Measurements from ENCODE around the gene DRC1. TPM values are rescaled to one million over a fixed set of nuclear protein-coding genes. Genes with fewer than 3 reads are reported as not detected.

DRC1 gene
- total and polyA plus RNA-seq, 5 donors from 2014 or later: not detected

DNA sequence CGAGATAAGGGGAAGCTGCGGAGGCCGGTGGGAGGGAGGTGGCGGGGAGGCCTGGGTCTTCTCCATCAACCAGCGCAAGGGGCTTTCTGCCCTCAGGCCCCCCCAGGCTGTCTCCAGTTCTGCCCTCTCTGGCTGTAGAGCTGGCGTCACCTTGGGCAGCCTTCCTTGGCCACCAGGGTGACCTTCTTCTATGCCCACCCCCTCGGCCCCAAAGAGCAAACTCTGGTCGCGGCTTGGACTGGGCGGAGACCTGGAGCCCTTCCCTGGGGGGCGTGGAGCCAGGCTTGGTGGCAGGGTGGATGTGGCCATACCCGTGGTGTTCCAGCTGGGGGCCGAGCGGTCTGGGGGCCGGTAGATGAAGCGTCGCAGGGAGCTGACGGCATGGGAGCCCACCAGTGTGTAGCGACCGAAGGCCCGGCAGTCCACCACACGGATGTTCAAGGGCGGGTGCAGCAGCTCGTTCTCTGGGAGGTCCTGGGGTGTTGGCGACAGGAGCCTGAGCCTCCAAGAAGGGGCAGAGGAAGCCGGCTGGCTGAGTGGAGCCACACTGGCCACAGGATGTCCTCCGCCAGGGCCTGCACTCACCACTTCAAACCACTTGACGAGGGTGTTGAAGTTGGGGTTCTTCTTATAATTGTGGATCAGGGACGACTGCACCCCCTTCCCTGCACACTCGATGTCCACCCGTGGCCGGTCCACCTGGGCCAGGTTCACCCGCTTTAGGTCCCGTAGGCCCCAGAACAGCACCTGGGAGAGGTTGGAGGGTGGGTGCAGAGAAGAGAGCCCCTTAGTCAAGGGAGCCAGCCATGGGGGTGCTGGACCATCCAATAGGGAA, 71.3 kb downstream of the DRC1 start:
- Histone ChIP-seq H3K36me3 (ENCODE audit: control insufficient read depth, insufficient read depth, low read length) (no peaks in the 10 kb centered on the region), H3K9me3 (ENCODE audit: control insufficient read depth in 2 of 2, low read length in 2 of 2) (peaks cover 4 to 10% of the 10 kb centered on the region in 2 experiments), H3K27ac (ENCODE audit: insufficient read depth, low read length, poor library complexity, severe bottlenecking) (no peak overlapping the region), H3K4me3 (ENCODE audit: low read depth, low read length) (no peak overlapping the region), H3K4me1 (ENCODE audit: control insufficient read depth, insufficient read depth, low read length, poor library complexity, severe bottlenecking) (no peaks in the 10 kb centered on the region), H3K27me3 (ENCODE audit: control insufficient read depth, insufficient read depth, low read length) (no peaks in the 10 kb centered on the region)
- DNase-seq (no peak), ATAC-seq (ENCODE audit: low read depth in 2 of 2) (no peak)
- Mint-ChIP-seq H3K4me3 (no peak overlapping the region), H3K27ac (no peak overlapping the region), H3K27me3 (peaks cover 5% of the 10 kb centered on the region), H3K4me1 (peaks cover 0 to 6% (median 1%) of the 10 kb centered on the region in 4 donors), H3K9me3 (peaks cover 0 to 11% (median 4%) of the 10 kb centered on the region in 7 donors), H3K36me3 (no peaks in the 10 kb centered on the region)

DNA sequence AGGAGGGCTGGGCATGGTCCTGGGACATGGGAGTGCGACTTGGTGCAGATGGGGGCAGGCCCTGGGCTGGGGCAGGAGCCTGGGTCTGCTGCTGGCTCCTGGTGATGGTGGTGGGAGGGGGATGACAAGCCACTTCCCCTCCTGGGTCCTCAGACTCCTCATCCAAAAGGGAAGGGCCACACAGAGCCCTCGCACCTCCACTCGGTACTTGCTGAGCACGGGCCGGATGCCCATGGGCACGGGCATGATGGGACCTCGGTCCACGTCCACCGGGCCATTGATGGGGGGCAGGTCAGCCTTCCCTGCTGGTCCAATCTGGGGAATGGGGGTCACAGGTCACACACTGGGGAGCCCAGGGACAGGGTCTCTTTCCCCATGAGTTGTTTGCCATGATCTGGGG, 72.1 kb downstream of the DRC1 start:
- Mint-ChIP-seq H3K36me3 (no peaks in the 10 kb centered on the region), H3K27me3 (peaks cover 5% of the 10 kb centered on the region), H3K4me3 (no peak overlapping the region), H3K27ac (no peak overlapping the region), H3K4me1 (peaks cover 0 to 6% (median 1%) of the 10 kb centered on the region in 4 donors), H3K9me3 (peaks cover 0 to 11% (median 4%) of the 10 kb centered on the region in 7 donors)
- H3K4me3 ChIP-seq (ENCODE audit: low read depth, low read length): no peak overlapping the region
- no peaks in the 10 kb centered on the region for H3K36me3 ChIP-seq (ENCODE audit: control insufficient read depth, insufficient read depth, low read length)
- H3K9me3 ChIP-seq (ENCODE audit: control insufficient read depth in 2 of 2, low read length in 2 of 2): peaks cover 4 to 10% of the 10 kb centered on the region in 2 experiments
- no peak for DNase-seq
- H3K27ac ChIP-seq (ENCODE audit: insufficient read depth, low read length, poor library complexity, severe bottlenecking): no peak overlapping the region
- no peaks in the 10 kb centered on the region for H3K4me1 ChIP-seq (ENCODE audit: control insufficient read depth, insufficient read depth, low read length, poor library complexity, severe bottlenecking)
- no peak for ATAC-seq (ENCODE audit: low read depth in 2 of 2)
- H3K27me3 ChIP-seq (ENCODE audit: control insufficient read depth, insufficient read depth, low read length): no peaks in the 10 kb centered on the region

DNA sequence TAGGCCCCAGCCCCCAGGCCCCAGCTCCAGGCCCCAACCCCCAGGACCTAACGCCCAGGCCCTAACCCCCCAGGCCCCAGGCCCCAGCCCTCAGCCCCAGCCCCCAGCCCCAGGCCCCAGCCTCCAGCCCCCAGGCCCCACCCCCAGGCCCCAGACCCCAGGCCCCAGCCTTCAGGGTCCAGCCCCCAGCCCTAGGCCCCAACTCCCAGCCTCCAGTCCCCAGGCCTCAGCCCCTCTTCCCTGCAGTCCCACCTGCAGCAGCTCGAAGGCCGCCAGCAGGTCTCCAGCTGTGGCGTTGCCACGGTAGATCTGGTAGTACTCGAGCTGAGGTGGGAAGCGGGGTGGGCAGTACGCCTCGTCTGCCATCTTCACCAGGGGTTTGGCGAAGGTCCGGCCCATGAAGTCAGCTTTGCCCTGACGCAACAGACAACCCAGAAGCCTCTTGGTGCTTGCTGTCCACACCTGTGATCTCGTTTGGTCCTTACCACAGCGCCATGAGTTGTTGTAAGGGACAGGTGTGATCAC, 72.6 kb downstream of the DRC1 start:
- H3K27ac ChIP-seq (ENCODE audit: insufficient read depth, low read length, poor library complexity, severe bottlenecking): no peak overlapping the region
- ATAC-seq (ENCODE audit: low read depth in 2 of 2): no peak
- peaks cover 5% of the 10 kb centered on the region for H3K27me3 Mint-ChIP-seq
- DNase-seq: no peak
- H3K4me3 Mint-ChIP-seq: no peak overlapping the region
- H3K36me3 ChIP-seq (ENCODE audit: control insufficient read depth, insufficient read depth, low read length): no peaks in the 10 kb centered on the region
- peaks cover 1 to 7% of the 10 kb centered on the region in 2 experiments for H3K9me3 ChIP-seq (ENCODE audit: control insufficient read depth in 2 of 2, low read length in 2 of 2)
- H3K4me3 ChIP-seq (ENCODE audit: low read depth, low read length): no peak overlapping the region
- peaks cover 0 to 8% (median 1%) of the 10 kb centered on the region in 7 donors for H3K9me3 Mint-ChIP-seq
- H3K27ac Mint-ChIP-seq: no peak overlapping the region
- no peaks in the 10 kb centered on the region for H3K27me3 ChIP-seq (ENCODE audit: control insufficient read depth, insufficient read depth, low read length)
- H3K4me1 Mint-ChIP-seq: peaks cover 0 to 6% (median 1%) of the 10 kb centered on the region in 4 donors
- H3K4me1 ChIP-seq (ENCODE audit: control insufficient read depth, insufficient read depth, low read length, poor library complexity, severe bottlenecking): no peaks in the 10 kb centered on the region
- H3K36me3 Mint-ChIP-seq: no peaks in the 10 kb centered on the region

DNA sequence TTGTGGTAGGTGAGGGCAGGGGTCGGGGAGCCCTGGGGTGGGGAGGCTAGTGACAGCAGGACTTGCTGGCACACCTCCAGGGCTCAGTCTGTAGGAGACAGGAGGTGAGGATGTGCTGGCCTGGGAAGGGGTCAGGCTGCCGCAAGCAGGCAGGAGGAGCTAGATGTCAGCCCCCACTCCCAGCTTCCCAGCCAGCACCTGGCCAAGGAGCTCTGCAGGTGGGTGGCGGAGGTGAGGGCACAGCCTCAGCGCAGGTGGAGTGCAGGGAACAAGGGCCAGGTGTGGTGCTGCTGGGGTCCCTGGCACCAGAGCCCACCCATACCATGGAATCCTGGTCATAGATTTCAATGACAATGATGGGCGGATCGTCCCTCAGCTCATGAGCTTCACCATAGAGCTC, 73.3 kb downstream of the DRC1 start:
- H3K27me3 ChIP-seq (ENCODE audit: control insufficient read depth, insufficient read depth, low read length): no peaks in the 10 kb centered on the region
- peaks cover 0 to 6% (median 1%) of the 10 kb centered on the region in 4 donors for H3K4me1 Mint-ChIP-seq
- ATAC-seq (ENCODE audit: low read depth in 2 of 2) (no peak), DNase-seq (no peak)
- H3K36me3 Mint-ChIP-seq: no peaks in the 10 kb centered on the region
- H3K27ac ChIP-seq (ENCODE audit: insufficient read depth, low read length, poor library complexity, severe bottlenecking): no peak overlapping the region
- peak overlapping the region in 1 of 4 donors; percentile 19 for H3K4me3 Mint-ChIP-seq
- peaks cover 5% of the 10 kb centered on the region for H3K27me3 Mint-ChIP-seq
- peaks cover 0 to under 1% of the 10 kb centered on the region in 2 experiments for H3K9me3 ChIP-seq (ENCODE audit: control insufficient read depth in 2 of 2, low read length in 2 of 2)
- H3K27ac Mint-ChIP-seq: no peak overlapping the region
- H3K4me1 ChIP-seq (ENCODE audit: control insufficient read depth, insufficient read depth, low read length, poor library complexity, severe bottlenecking): no peaks in the 10 kb centered on the region
- peaks cover 0 to 4% (median 0%) of the 10 kb centered on the region in 7 donors for H3K9me3 Mint-ChIP-seq
- H3K36me3 ChIP-seq (ENCODE audit: control insufficient read depth, insufficient read depth, low read length): no peaks in the 10 kb centered on the region
- no peak overlapping the region for H3K4me3 ChIP-seq (ENCODE audit: low read depth, low read length)

DNA sequence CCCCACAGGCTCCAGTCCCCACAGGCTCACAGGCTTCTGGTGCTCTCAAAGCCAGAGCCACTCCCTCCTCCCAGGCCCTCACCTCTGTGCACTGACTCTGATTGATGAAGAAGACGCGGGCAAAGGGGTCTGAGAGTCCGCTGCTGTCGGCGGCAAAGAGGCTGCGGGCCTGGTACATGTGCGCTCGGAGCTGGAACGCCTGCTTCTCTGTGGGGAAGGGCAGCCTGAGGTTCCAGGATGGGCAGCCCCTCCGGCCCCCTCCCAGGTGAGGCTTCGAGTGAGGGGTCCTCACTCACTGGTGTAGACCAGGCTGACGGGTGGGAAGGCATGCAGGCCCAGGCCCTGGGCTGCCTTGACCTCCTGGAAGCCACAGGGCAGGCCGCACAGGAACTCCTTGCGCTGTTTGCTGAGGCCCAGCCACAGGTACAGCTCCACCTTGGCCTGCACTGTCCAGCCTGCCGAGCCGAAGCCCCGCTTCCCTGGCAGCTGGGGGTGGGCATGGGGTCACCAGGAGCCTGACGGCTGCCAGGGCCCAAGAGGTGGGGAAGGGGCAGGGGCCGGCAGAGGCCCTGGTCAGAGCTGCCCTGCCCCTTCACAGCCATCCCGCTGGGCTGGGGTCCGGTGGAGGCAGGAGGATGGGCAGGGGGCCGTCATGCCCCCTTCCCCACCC, 74.2 kb downstream of the DRC1 start:
- ATAC-seq (ENCODE audit: low read depth in 2 of 2): no peak
- Histone ChIP-seq H3K27me3 (ENCODE audit: control insufficient read depth, insufficient read depth, low read length) (no peaks in the 10 kb centered on the region), H3K36me3 (ENCODE audit: control insufficient read depth, insufficient read depth, low read length) (no peaks in the 10 kb centered on the region), H3K9me3 (ENCODE audit: control insufficient read depth in 2 of 2, low read length in 2 of 2) (no peaks in the 10 kb centered on the region), H3K27ac (ENCODE audit: insufficient read depth, low read length, poor library complexity, severe bottlenecking) (no peak overlapping the region), H3K4me3 (ENCODE audit: low read depth, low read length) (no peak overlapping the region), H3K4me1 (ENCODE audit: control insufficient read depth, insufficient read depth, low read length, poor library complexity, severe bottlenecking) (no peaks in the 10 kb centered on the region)
- no peak for DNase-seq
- no peaks in the 10 kb centered on the region for H3K36me3 Mint-ChIP-seq
- no peak overlapping the region for H3K4me3 Mint-ChIP-seq
- peaks cover 0 to 6% (median 1%) of the 10 kb centered on the region in 4 donors for H3K4me1 Mint-ChIP-seq
- peaks cover 5% of the 10 kb centered on the region for H3K27me3 Mint-ChIP-seq
- H3K9me3 Mint-ChIP-seq: peaks cover 0 to 4% (median 0%) of the 10 kb centered on the region in 7 donors
- no peak overlapping the region for H3K27ac Mint-ChIP-seq

GRCh38 chr2:26477126-26477910, 75.6 kb downstream of the DRC1 start:
- no peaks in the 10 kb centered on the region for H3K9me3 ChIP-seq (ENCODE audit: control insufficient read depth in 2 of 2, low read length in 2 of 2)
- H3K4me1 Mint-ChIP-seq: peaks cover 0 to 6% (median 1%) of the 10 kb centered on the region in 4 donors
- H3K9me3 Mint-ChIP-seq: no peaks in the 10 kb centered on the region
- ATAC-seq (ENCODE audit: low read depth in 2 of 2): peak in 1 of 2 donors; percentile 51
- H3K4me3 Mint-ChIP-seq: peak overlapping the region in 3 of 4 donors; percentile 44 to 77 (median 58)
- H3K4me1 ChIP-seq (ENCODE audit: control insufficient read depth, insufficient read depth, low read length, poor library complexity, severe bottlenecking): no peaks in the 10 kb centered on the region
- H3K27me3 Mint-ChIP-seq: peaks cover 5% of the 10 kb centered on the region
- DNase-seq: peak in 1 of 3 donors; percentile 24
- H3K36me3 Mint-ChIP-seq: no peaks in the 10 kb centered on the region
- H3K27ac ChIP-seq (ENCODE audit: insufficient read depth, low read length, poor library complexity, severe bottlenecking): no peak overlapping the region
- peak overlapping the region in 1 of 3 donors; percentile 86 for H3K27ac Mint-ChIP-seq
- no peak overlapping the region for H3K4me3 ChIP-seq (ENCODE audit: low read depth, low read length)
- H3K27me3 ChIP-seq (ENCODE audit: control insufficient read depth, insufficient read depth, low read length): no peaks in the 10 kb centered on the region
- no peaks in the 10 kb centered on the region for H3K36me3 ChIP-seq (ENCODE audit: control insufficient read depth, insufficient read depth, low read length)

GRCh38 chr2:26477911-26478253, 76.2 kb downstream of the DRC1 start, which contains the start of gene OTOF:
Gene OTOF, minus strand, starts transcription at chr2:26478124.
- Histone ChIP-seq H3K4me1 (ENCODE audit: control insufficient read depth, insufficient read depth, low read length, poor library complexity, severe bottlenecking) (no peaks in the 10 kb centered on the region), H3K27me3 (ENCODE audit: control insufficient read depth, insufficient read depth, low read length) (no peaks in the 10 kb centered on the region), H3K27ac (ENCODE audit: insufficient read depth, low read length, poor library complexity, severe bottlenecking) (no peak within 1 kb of the TSS), H3K4me3 (ENCODE audit: low read depth, low read length) (no peak within 1 kb of the TSS), H3K36me3 (ENCODE audit: control insufficient read depth, insufficient read depth, low read length) (no peaks in the 10 kb centered on the region), H3K9me3 (ENCODE audit: control insufficient read depth in 2 of 2, low read length in 2 of 2) (no peaks in the 10 kb centered on the region)
- no peak for DNase-seq
- no peaks in the 10 kb centered on the region for H3K36me3 Mint-ChIP-seq
- H3K27me3 Mint-ChIP-seq: peaks cover 5% of the 10 kb centered on the region
- H3K27ac Mint-ChIP-seq: peak within 1 kb of the TSS in 2 of 3 donors; percentile 18 to 86
- peak within 1 kb of the TSS in 3 of 4 donors; percentile 44 to 77 (median 58) for H3K4me3 Mint-ChIP-seq
- no peaks in the 10 kb centered on the region for H3K9me3 Mint-ChIP-seq
- peaks cover 0 to 6% (median 1%) of the 10 kb centered on the region in 4 donors for H3K4me1 Mint-ChIP-seq
- ATAC-seq (ENCODE audit: low read depth in 2 of 2): no peak
